WTC11 (cell line): Measurements from ENCODE around the gene ZSWIM4. TPM values are rescaled to one million over a fixed set of nuclear protein-coding genes. Genes with fewer than 3 reads are reported as not detected.

Experiments used
- ATAC-seq: fragments of 200-7000 bp; cut with Tn5 transposase; 2 replicates; pipeline ENCODE4 v1.10.0; 2021; ENCODE audit warnings: mild to moderate bottlenecking, moderate library complexity
- CTCF ChIA-PET: fragments of 300-600 bp; sonication (Branson Sonifier 250); formaldehyde crosslinking; loops from one replicate; lab custom pipeline; 2021; ENCODE audit warnings: antibody characterized with exemption; lab: Charles Lee
- POLR2A ChIA-PET: fragments of 350-600 bp; sonication (Branson Sonifier 250); formaldehyde crosslinking; loops from one replicate; lab custom pipeline; 2021; ENCODE audit warnings: antibody characterized with exemption; lab: Charles Lee
- DNase-seq: peaks from one replicate; pipeline ENCODE4 v3.0.0; 2021; ENCODE audit warnings: low spot score
- H3K27ac Mint-ChIP-seq: 2 replicates; pipeline ENCODE4 v1.8.0; 2021; ENCODE audit warnings: mixed read lengths
- H3K27me3 Mint-ChIP-seq: 2 replicates; pipeline ENCODE4 v1.8.0; 2021; ENCODE audit warnings: low read depth, mild to moderate bottlenecking, moderate library complexity, mixed read lengths
- H3K36me3 Mint-ChIP-seq: 2 replicates; pipeline ENCODE4 v1.8.0; 2021; ENCODE audit warnings: mixed read lengths
- H3K4me1 Mint-ChIP-seq: 2 replicates; pipeline ENCODE4 v1.8.0; 2022; ENCODE audit warnings: mixed read lengths
- H3K4me3 Mint-ChIP-seq: 2 replicates; pipeline ENCODE4 v1.8.0; 2021; ENCODE audit warnings: mild to moderate bottlenecking, moderate library complexity, mixed read lengths
- H3K9me3 Mint-ChIP-seq: 2 replicates; pipeline ENCODE4 v1.8.0; 2021; ENCODE audit warnings: mixed read lengths
- ATF1 ChIP-seq: sonication (generic); formaldehyde crosslinking; IDR thresholded peaks from 2 replicates; pipeline ENCODE4 v1.8.1; 2023; ENCODE audit warnings: mild to moderate bottlenecking, moderate library complexity, missing genetic modification reagents
- ATF3 ChIP-seq: sonication (generic); formaldehyde crosslinking; conservative IDR thresholded peaks from 2 replicates; pipeline ENCODE4 v1.8.1; 2022; ENCODE audit warnings: mild to moderate bottlenecking, missing genetic modification reagents
- ATF6 ChIP-seq: sonication (generic); formaldehyde crosslinking; IDR thresholded peaks from 2 replicates; pipeline ENCODE4 v1.8.1; 2023; ENCODE audit warnings: mild to moderate bottlenecking, missing genetic modification reagents
- CTCF ChIP-seq: fragments of 200-600 bp; IDR thresholded peaks from 2 replicates; pipeline ENCODE4 v1.8.0; 2022; ENCODE audit warnings: antibody characterized with exemption
- ELF4 ChIP-seq: sonication (generic); formaldehyde crosslinking; IDR thresholded peaks from 2 replicates; pipeline ENCODE4 v1.8.1; 2022; ENCODE audit warnings: low read depth, mild to moderate bottlenecking, moderate library complexity, missing genetic modification reagents
- EMX1 ChIP-seq: fragments of 250-450 bp; sonication (Bioruptor Pico); IDR thresholded peaks from 2 replicates; pipeline ENCODE4 v1.8.0; 2021; ENCODE audit warnings: mild to moderate bottlenecking
- ETV6 ChIP-seq: sonication (generic); formaldehyde crosslinking; IDR thresholded peaks from 2 replicates; pipeline ENCODE4 v1.8.1; 2022; ENCODE audit warnings: mild to moderate bottlenecking, missing genetic modification reagents
- GRHL2 ChIP-seq: fragments of 250-450 bp; sonication (Bioruptor Pico); IDR thresholded peaks from 2 replicates; pipeline ENCODE4 v1.8.0; 2022; ENCODE audit warnings: mild to moderate bottlenecking, moderate library complexity; ENCODE audit not compliant: insufficient replicate concordance, severe bottlenecking
- GTF2I ChIP-seq: fragments of 250-450 bp; sonication (Bioruptor Pico); conservative IDR thresholded peaks from 2 replicates; pipeline ENCODE4 v1.4.0; 2021; ENCODE audit warnings: mild to moderate bottlenecking
- HMGA2 ChIP-seq: fragments of 250-450 bp; sonication (Bioruptor Pico); IDR thresholded peaks from 2 replicates; pipeline ENCODE4 v1.4.0; 2021; ENCODE audit warnings: mild to moderate bottlenecking, moderate library complexity
- IRF2 ChIP-seq: sonication (generic); formaldehyde crosslinking; IDR thresholded peaks from 2 replicates; pipeline ENCODE4 v1.8.0; 2022; ENCODE audit warnings: low read depth, missing genetic modification reagents, borderline replicate concordance
- JAZF1 ChIP-seq: fragments of 250-450 bp; sonication (Bioruptor Pico); IDR thresholded peaks from 2 replicates; pipeline ENCODE4 v1.9.0; 2021; ENCODE audit warnings: moderate library complexity, mild to moderate bottlenecking, inconsistent platforms
- JUN ChIP-seq: sonication (generic); formaldehyde crosslinking; IDR thresholded peaks from 2 replicates; pipeline ENCODE4 v1.8.0; 2023; ENCODE audit warnings: mild to moderate bottlenecking, missing genetic modification reagents
- MAX ChIP-seq: sonication (generic); formaldehyde crosslinking; IDR thresholded peaks from 2 replicates; pipeline ENCODE4 v1.8.0; 2022; ENCODE audit warnings: mild to moderate bottlenecking, missing genetic modification reagents
- MXD4 ChIP-seq: fragments of 250-450 bp; sonication (Bioruptor Pico); IDR thresholded peaks from 2 replicates; pipeline ENCODE4 v1.8.0; 2021; ENCODE audit warnings: mild to moderate bottlenecking, moderate library complexity, borderline replicate concordance
- NR2C2 ChIP-seq: sonication (generic); formaldehyde crosslinking; IDR thresholded peaks from 2 replicates; pipeline ENCODE4 v1.8.0; 2022; ENCODE audit warnings: mild to moderate bottlenecking, missing genetic modification reagents
- PRRX2 ChIP-seq: fragments of 250-450 bp; sonication (Bioruptor Pico); IDR thresholded peaks from 2 replicates; pipeline ENCODE4 v1.8.0; 2021; ENCODE audit warnings: mild to moderate bottlenecking
- SMAD4 ChIP-seq: sonication (generic); formaldehyde crosslinking; IDR thresholded peaks from 2 replicates; pipeline ENCODE4 v1.8.0; 2022; ENCODE audit warnings: mild to moderate bottlenecking, missing genetic modification reagents
- SOX15 ChIP-seq: fragments of 250-450 bp; sonication (Bioruptor Pico); IDR thresholded peaks from 2 replicates; pipeline ENCODE4 v1.9.0; 2021; ENCODE audit warnings: mild to moderate bottlenecking
- USF1 ChIP-seq: sonication (generic); formaldehyde crosslinking; IDR thresholded peaks from 2 replicates; pipeline ENCODE4 v1.8.0; 2022; ENCODE audit warnings: mild to moderate bottlenecking, missing genetic modification reagents
- ZNF121 ChIP-seq: sonication (generic); formaldehyde crosslinking; IDR thresholded peaks from 2 replicates; pipeline ENCODE4 v1.8.0; 2023; ENCODE audit warnings: missing genetic modification reagents
- ZNF138 ChIP-seq: sonication (generic); formaldehyde crosslinking; conservative IDR thresholded peaks from 2 replicates; pipeline ENCODE4 v1.8.1; 2022; ENCODE audit warnings: mild to moderate bottlenecking, moderate library complexity, missing genetic modification reagents
- ZNF396 ChIP-seq: fragments of 250-450 bp; sonication (Bioruptor Pico); IDR thresholded peaks from 2 replicates; pipeline ENCODE4 v1.8.0; 2021; ENCODE audit warnings: mild to moderate bottlenecking, moderate library complexity, borderline replicate concordance
- total RNA-seq: library from RNA; stranded (reverse); gene quantifications from 3 replicates; pipeline ENCODE4 v1.2.3, GENCODE V29; 2021

Gene ZSWIM4
- total RNA-seq, 1 experiment from 2014 or later = 33.4 TPM

- TF ChIP-seq ZNF396 (CRISPR knock-in tag) = no peak
- no peak for TF ChIP-seq JUN (CRISPR knock-in tag)
- TF ChIP-seq ATF3 (CRISPR knock-in tag) = no peak
- no peak for TF ChIP-seq GRHL2
- TF ChIP-seq SMAD4 = no peak
- no peak for TF ChIP-seq ATF6
- no peak for TF ChIP-seq MXD4
- no peak for TF ChIP-seq CTCF
- TF ChIP-seq JAZF1 (CRISPR knock-in tag) = no peak
- TF ChIP-seq SOX15 (CRISPR knock-in tag) = no peak
- TF ChIP-seq NR2C2 = no peak
- no peak for TF ChIP-seq ATF1 (CRISPR knock-in tag)
- TF ChIP-seq ZNF138 (CRISPR knock-in tag) = no peak
- no peak overlapping the region for H3K27ac Mint-ChIP-seq
- POLR2A ChIA-PET = interaction anchor here (1.3 kb wide), 1 partner anchor 24 kb away, joined by 3 read pairs; the partner anchor contains the start of gene ZSWIM4
- CTCF ChIA-PET = interaction anchor here (1.0 to 1.2 kb wide), 2 partner anchors 14 to 43 kb away, joined by 5 read pairs; no protein-coding TSS in a partner anchor
- H3K9me3 Mint-ChIP-seq = no peaks in the 10 kb centered on the region
- H3K27me3 Mint-ChIP-seq = no peaks in the 10 kb centered on the region
- peaks cover 29% of the 10 kb centered on the region for H3K36me3 Mint-ChIP-seq
- no peak for ATAC-seq
- no peak for DNase-seq
- 0 out of 2 replicates have a peak, but pooled peaks cover 3% of the 10 kb centered on the region for H3K4me1 Mint-ChIP-seq
- H3K4me3 Mint-ChIP-seq = no peak overlapping the region
These were observed 24.0 kb downstream of the ZSWIM4 start for GRCh38 chr19:13819238-13819637.

- Mint-ChIP-seq H3K4me1 (peaks cover 9% of the 10 kb centered on the region), H3K36me3 (peaks cover 24% of the 10 kb centered on the region), H3K27ac (no peak overlapping the region), H3K27me3 (no peaks in the 10 kb centered on the region), H3K9me3 (no peaks in the 10 kb centered on the region), H3K4me3 (no peak overlapping the region)
- ATAC-seq (no peak), DNase-seq (no peak)
- TF ChIP-seq ZNF121 (peak; percentile 41; the same call in 1 of the 2 replicates), GTF2I (no peak)
- ChIA-PET POLR2A (no interaction called here), CTCF (interaction anchor here (1.4 kb wide), 1 partner anchor 17 kb away, joined by 5 read pairs; no protein-coding TSS in a partner anchor)
These were observed 26.0 kb downstream of the ZSWIM4 start for GRCh38 chr19:13821292-13821691.

GRCh38 chr19:13823256-13823655, 28.0 kb downstream of the ZSWIM4 start:
- peaks cover 17% of the 10 kb centered on the region for H3K4me1 Mint-ChIP-seq
- ChIA-PET POLR2A (no interaction called here), CTCF (interaction anchor here (1.8 kb wide), 1 partner anchor 39 kb away, joined by 4 read pairs; no protein-coding TSS in a partner anchor)
- no peak overlapping the region for H3K4me3 Mint-ChIP-seq
- no peak overlapping the region; the same call in 1 of the 2 replicates for H3K27ac Mint-ChIP-seq
- no peaks in the 10 kb centered on the region for H3K27me3 Mint-ChIP-seq
- DNase-seq = no peak
- TF ChIP-seq MAX (CRISPR knock-in tag) (no peak), USF1 (no peak), PRRX2 (CRISPR knock-in tag) (no peak), ETV6 (no peak), ELF4 (CRISPR knock-in tag) (no peak), IRF2 (CRISPR knock-in tag) (no peak), EMX1 (CRISPR knock-in tag) (no peak), HMGA2 (CRISPR knock-in tag) (no peak)
- ATAC-seq = no peak
- peaks cover 30% of the 10 kb centered on the region for H3K36me3 Mint-ChIP-seq
- no peaks in the 10 kb centered on the region for H3K9me3 Mint-ChIP-seq
